Stomach (tissue), 4 donors: ENCODE measurements around the gene TMED9.

Experiments
- CTCF ChIP-seq, 7 experiments: fragments of 450-650 bp in 4 of 7; fragments of 200-600 bp in 3 of 7; sonication (generic) in 3 of 7; IDR thresholded peaks; one replicate each; pipeline ENCODE4 v1.5.1; 2016 to 2019; ENCODE audit warnings: antibody characterized with exemption in 7 of 7, control low read depth in 2 of 7, mild to moderate bottlenecking in 1 of 7
- POLR2A ChIP-seq, 4 donors: fragments of 450-650 bp; IDR thresholded peaks; one replicate each; pipeline ENCODE4 v1.6.1; 2016; ENCODE audit warnings: antibody characterized with exemption in 4 of 4, control low read depth in 2 of 4, mild to moderate bottlenecking in 1 of 4, moderate library complexity in 1 of 4
- POLR2AphosphoS5 ChIP-seq, 3 donors: sonication (generic); formaldehyde crosslinking; IDR thresholded peaks; one replicate each; pipeline ENCODE4 v1.6.1; 2016; ENCODE audit warnings: antibody characterized with exemption in 3 of 3

GRCh38 chr5:177576169-177576568, 15.8 kb upstream of the TMED9 start:
- no peak for TF ChIP-seq CTCF (IDR thresholded peaks at IDR 0.05)
- TF ChIP-seq POLR2A (IDR thresholded peaks at IDR 0.05), result no peak
- no peak for TF ChIP-seq POLR2AphosphoS5 (IDR thresholded peaks at IDR 0.05)
